HuH-7.5 (cell line): ENCODE measurements around the gene MIPEP.

Source experiments
- DNase-seq: peaks from one replicate; pipeline ENCODE4 v3.0.0; 2011; ENCODE audit warnings: low spot score

The MIPEP gene

GRCh38 chr13:23714672-23715071, 174.5 kb downstream of the MIPEP start:
- DNase-seq, result no peak

- no peak for DNase-seq
Observed at GRCh38 chr13:23711355-23711754, 177.8 kb downstream of the MIPEP start.

- DNase-seq, result no peak
Observed at GRCh38 chr13:23710366-23710765, 178.8 kb downstream of the MIPEP start.

GRCh38 chr13:23709536-23709935, 179.7 kb downstream of the MIPEP start:
- DNase-seq, result no peak

GRCh38 chr13:23707674-23708073, 181.5 kb downstream of the MIPEP start:
- no peak for DNase-seq

- DNase-seq, result no peak
Observed at GRCh38 chr13:23705583-23705982, 183.6 kb downstream of the MIPEP start.

- no peak for DNase-seq
Observed at GRCh38 chr13:23703246-23703860, 185.8 kb downstream of the MIPEP start.

- DNase-seq, result no peak
Observed at GRCh38 chr13:23701636-23702035, 187.6 kb downstream of the MIPEP start.

- no peak for DNase-seq
Observed at GRCh38 chr13:23701186-23701585, 188.0 kb downstream of the MIPEP start.

GRCh38 chr13:23699271-23699670, 189.9 kb downstream of the MIPEP start:
- DNase-seq, result no peak

GRCh38 chr13:23697772-23698313, 191.4 kb downstream of the MIPEP start:
- DNase-seq, result no peak

- no peak for DNase-seq
Observed at GRCh38 chr13:23696610-23697009, 192.6 kb downstream of the MIPEP start.

- no peak for DNase-seq
Observed at GRCh38 chr13:23695711-23696464, 193.3 kb downstream of the MIPEP start.

- no peak for DNase-seq
Observed at GRCh38 chr13:23695196-23695595, 194.0 kb downstream of the MIPEP start.

- no peak for DNase-seq
Observed at GRCh38 chr13:23692816-23693215, 196.4 kb downstream of the MIPEP start.

GRCh38 chr13:23690668-23691067, 198.5 kb downstream of the MIPEP start:
- no peak for DNase-seq

GRCh38 chr13:23688336-23688735, 200.9 kb downstream of the MIPEP start:
- no peak for DNase-seq

- no peak for DNase-seq
Observed at GRCh38 chr13:23687614-23688013, 201.6 kb downstream of the MIPEP start.

GRCh38 chr13:23686948-23687347, 202.3 kb downstream of the MIPEP start:
- DNase-seq, result no peak

- no peak for DNase-seq
Observed at GRCh38 chr13:23685416-23685815, 203.8 kb downstream of the MIPEP start.

GRCh38 chr13:23684647-23685046, 204.6 kb downstream of the MIPEP start:
- DNase-seq, result no peak

- DNase-seq, result no peak
Observed at GRCh38 chr13:23683084-23683483, 206.1 kb downstream of the MIPEP start.

GRCh38 chr13:23680845-23681669, 208.1 kb downstream of the MIPEP start:
- DNase-seq, result no peak
